SK-N-SH (cell line): ENCODE results near the gene KIF5C. TPM values are rescaled to one million over a fixed set of nuclear protein-coding genes. Genes with fewer than 3 reads are reported as not detected.

Experiments
- CTCF ChIA-PET: fragments of 300-600, 350-600 bp; formaldehyde crosslinking; extraction: SDS; loops from one replicate; lab custom pipeline; 2021; lab: Yijun Ruan, JAX
- POLR2A ChIA-PET: fragments of 350-600 bp; sonication (Branson Sonifier 250); formaldehyde crosslinking; extraction: SDS; loops from one replicate; lab custom pipeline; 2020; ENCODE audit warnings: antibody characterized with exemption, inconsistent platforms; lab: Yijun Ruan, JAX
- DNase-seq: peaks from one replicate; pipeline ENCODE4 v3.0.0; 2012
- H2AFZ ChIP-seq: fragments of 200-600 bp; sonication (generic); 2 replicates; pipeline ENCODE4 v1.8.1; 2016; ENCODE audit warnings: antibody characterized with exemption, mild to moderate bottlenecking, low read depth
- H3F3A ChIP-seq: fragments of 200-600 bp; sonication (generic); replicated peaks from 2 replicates; pipeline ENCODE3; 2016; ENCODE audit warnings: antibody characterized with exemption, mild to moderate bottlenecking; ENCODE audit not compliant: insufficient read depth
- H3K27ac ChIP-seq, 2 experiments: fragments of 200-500 bp in 1 of 2; fragments of 200-600 bp in 1 of 2; sonication (Bioruptor generic) in 1 of 2; sonication (generic), shearing (Covaris generic) in 1 of 2; 2 replicates each; pipeline versions ENCODE4 v1.5.1 to v1.6.1; 2014 to 2016; ENCODE audit warnings: low read depth in 2 of 2, inconsistent platforms in 1 of 2, low read length in 1 of 2, mild to moderate bottlenecking in 1 of 2, mixed read lengths in 1 of 2
- H3K27me3 ChIP-seq: fragments of 200-600 bp; sonication (generic), shearing (Covaris generic); 2 replicates; pipeline ENCODE4 v1.6.1; 2016; ENCODE audit warnings: mixed run types; ENCODE audit not compliant: insufficient read depth
- H3K36me3 ChIP-seq, 2 experiments: fragments of 200-500 bp in 1 of 2; fragments of 200-600 bp in 1 of 2; sonication (Bioruptor generic) in 1 of 2; sonication (generic) in 1 of 2; replicated peaks in 1 of 2; 2 replicates each; pipeline versions ENCODE3 to v1.5.1; 2014 to 2016; ENCODE audit warnings: low read length in 1 of 2, mild to moderate bottlenecking in 1 of 2; ENCODE audit not compliant: insufficient read depth in 2 of 2, control insufficient read depth in 1 of 2
- H3K4me1 ChIP-seq, 2 experiments: fragments of 200-500 bp in 1 of 2; fragments of 200-600 bp in 1 of 2; sonication (Bioruptor generic) in 1 of 2; sonication (generic), shearing (Covaris generic) in 1 of 2; 2 replicates each; pipeline versions ENCODE4 v1.5.1 to v1.6.1; 2014 to 2016; ENCODE audit warnings: low read depth in 1 of 2, low read length in 1 of 2, mixed run types in 1 of 2; ENCODE audit not compliant: insufficient read depth in 2 of 2, control insufficient read depth in 1 of 2
- H3K4me2 ChIP-seq: fragments of 200-600 bp; sonication (generic), shearing (Covaris generic); 2 replicates; pipeline ENCODE4 v1.6.1; 2017; ENCODE audit warnings: mixed run types
- H3K4me3 ChIP-seq, 2 experiments: fragments of 200-500 bp in 1 of 2; fragments of 200-600 bp in 1 of 2; sonication (Bioruptor generic) in 1 of 2; sonication (generic), shearing (Covaris generic) in 1 of 2; 2 replicates each; pipeline versions ENCODE4 v1.5.1 to v1.8.1; 2014 to 2016; ENCODE audit warnings: low read depth in 2 of 2, inconsistent platforms in 1 of 2, low read length in 1 of 2, mild to moderate bottlenecking in 1 of 2, mixed read lengths in 1 of 2, moderate library complexity in 1 of 2
- H3K79me2 ChIP-seq: fragments of 200-600 bp; sonication (generic); 2 replicates; pipeline ENCODE4 v1.8.1; 2017; ENCODE audit warnings: mild to moderate bottlenecking; ENCODE audit not compliant: insufficient read depth
- H3K9ac ChIP-seq: fragments of 200-600 bp; sonication (generic); 2 replicates; pipeline ENCODE4 v1.6.1; 2017; ENCODE audit warnings: mixed run types
- H3K9me2 ChIP-seq: fragments of 200-600 bp; sonication (generic); 2 replicates; pipeline ENCODE4 v1.6.1; 2017; ENCODE audit warnings: mixed run types
- H3K9me3 ChIP-seq: fragments of 200-600 bp; sonication (generic); 2 replicates; pipeline ENCODE4 v1.6.1; 2017; ENCODE audit warnings: mixed run types, mild to moderate bottlenecking, moderate library complexity
- H4K20me1 ChIP-seq: fragments of 200-600 bp; sonication (generic); 2 replicates; pipeline ENCODE4 v1.6.1; 2017; ENCODE audit warnings: mild to moderate bottlenecking, mixed run types; ENCODE audit not compliant: insufficient read depth
- ELF1 ChIP-seq: IDR thresholded peaks from 2 replicates; pipeline ENCODE4 v1.4.0; 2012
- FOSL2 ChIP-seq: IDR thresholded peaks from 2 replicates; pipeline ENCODE4 v1.4.0; 2012; ENCODE audit warnings: low read depth, mild to moderate bottlenecking, moderate library complexity, borderline replicate concordance
- FOXM1 ChIP-seq: IDR thresholded peaks from 2 replicates; pipeline ENCODE4 v1.4.0; 2012; ENCODE audit warnings: low read depth, mild to moderate bottlenecking
- JUND ChIP-seq: IDR thresholded peaks from 2 replicates; pipeline ENCODE4 v1.4.0; 2012
- RAD21 ChIP-seq: IDR thresholded peaks from 2 replicates; pipeline ENCODE4 v1.6.1; 2012; ENCODE audit warnings: mild to moderate bottlenecking, low read length
- USF2 ChIP-seq: fragments of 150-350 bp; IDR thresholded peaks from 2 replicates; pipeline ENCODE4 v1.6.1; 2017; ENCODE audit warnings: antibody characterized with exemption, low read length, low read depth, borderline replicate concordance
- WGBS: methylation state at CpG from one replicate; pipeline ENCODE4 v1.1.6; 2017; ENCODE audit warnings: low lambda C conversion rate; 5-methylcytosine and 5-hydroxymethylcytosine counted together
- polyA plus RNA-seq, 3 experiments: library from polyadenylated mRNA; depleted of rRNA; stranded (reverse); fragments of >200 nt; gene quantifications; 2 replicates each; pipeline ENCODE4 v1.2.3, GENCODE V29; 2012

The KIF5C gene
- polyA plus RNA-seq, 1 of the 3 experiments (the other 2 are of a cell fraction): 3.9 TPM

- no peaks in the 10 kb centered on the region for H3K9me3 ChIP-seq
- DNase-seq: peak; percentile 15
- H3K36me3 ChIP-seq: no peaks in the 10 kb centered on the region
- 33% methylated on average over 3 of the region's 3 CpGs for WGBS
- no peaks in the 10 kb centered on the region for H4K20me1 ChIP-seq
- ChIA-PET CTCF (interaction anchor here (0.8 to 1.4 kb wide), 4 partner anchors 23 to 33 kb away, joined by 3 to 5 read pairs (median 3); partner anchors contain the start of gene LYPD6B), POLR2A (no interaction called here)
- H3F3A ChIP-seq: peaks cover 37% of the 10 kb centered on the region
- peak overlapping the region; percentile 21; the same call in 1 of the 2 replicates for H3K4me2 ChIP-seq
- H3K79me2 ChIP-seq: no peaks in the 10 kb centered on the region
- peak overlapping the region; percentile 66; the same call in 1 of the 2 replicates for H2AFZ ChIP-seq
- H3K4me1 ChIP-seq: peaks cover 9 to 25% of the 10 kb centered on the region in 2 experiments
- no peaks in the 10 kb centered on the region for H3K9me2 ChIP-seq
- H3K27me3 ChIP-seq: no peaks in the 10 kb centered on the region
- peak overlapping the region; percentile 24 to 86 for H3K27ac ChIP-seq
- peak overlapping the region; percentile 29; the same call in 1 of the 2 replicates for H3K9ac ChIP-seq
- no peak overlapping the region for H3K4me3 ChIP-seq
- TF ChIP-seq USF2: no peak
- no peak for TF ChIP-seq ELF1
- no peak for TF ChIP-seq FOXM1
- TF ChIP-seq JUND: no peak
Observed at GRCh38 chr2:149064365-149064841, 189.4 kb downstream of the KIF5C start.

GRCh38 chr2:149064856-149065630 lies 190.0 kb downstream of the KIF5C start:
- no peak for DNase-seq
- WGBS: 40% methylated on average over 5 of the region's 5 CpGs
- no peaks in the 10 kb centered on the region for H3K27me3 ChIP-seq
- TF ChIP-seq FOSL2 (peak; percentile 24; the same call in 1 of the 2 replicates), JUND (0 out of 2 replicates have a peak, but pooled peaks have one; percentile 15), RAD21 (no peak)
- TF ChIP-seq, all 33 proteins: peak for 2
- no peaks in the 10 kb centered on the region for H3K36me3 ChIP-seq
- no peaks in the 10 kb centered on the region for H3K9me3 ChIP-seq
- H2AFZ ChIP-seq: peak overlapping the region; percentile 66
- no peaks in the 10 kb centered on the region for H3K79me2 ChIP-seq
- H3F3A ChIP-seq: peaks cover 43% of the 10 kb centered on the region
- peaks cover 11 to 28% of the 10 kb centered on the region in 2 experiments for H3K4me1 ChIP-seq
- H4K20me1 ChIP-seq: no peaks in the 10 kb centered on the region
- H3K4me2 ChIP-seq: peak overlapping the region; percentile 21
- POLR2A ChIA-PET: no interaction called here
- H3K4me3 ChIP-seq: no peak overlapping the region
- H3K9me2 ChIP-seq: no peaks in the 10 kb centered on the region
- CTCF ChIA-PET: interaction anchor here (1.1 to 1.4 kb wide), 2 partner anchors 27 to 34 kb away, joined by 3 to 4 read pairs; no protein-coding TSS in a partner anchor
- peak overlapping the region; percentile 24 to 86 for H3K27ac ChIP-seq
- H3K9ac ChIP-seq: peak overlapping the region; percentile 29; the same call in 1 of the 2 replicates
